Measurements from ENCODE around the gene GARIN1A.

The GARIN1A gene

DNA sequence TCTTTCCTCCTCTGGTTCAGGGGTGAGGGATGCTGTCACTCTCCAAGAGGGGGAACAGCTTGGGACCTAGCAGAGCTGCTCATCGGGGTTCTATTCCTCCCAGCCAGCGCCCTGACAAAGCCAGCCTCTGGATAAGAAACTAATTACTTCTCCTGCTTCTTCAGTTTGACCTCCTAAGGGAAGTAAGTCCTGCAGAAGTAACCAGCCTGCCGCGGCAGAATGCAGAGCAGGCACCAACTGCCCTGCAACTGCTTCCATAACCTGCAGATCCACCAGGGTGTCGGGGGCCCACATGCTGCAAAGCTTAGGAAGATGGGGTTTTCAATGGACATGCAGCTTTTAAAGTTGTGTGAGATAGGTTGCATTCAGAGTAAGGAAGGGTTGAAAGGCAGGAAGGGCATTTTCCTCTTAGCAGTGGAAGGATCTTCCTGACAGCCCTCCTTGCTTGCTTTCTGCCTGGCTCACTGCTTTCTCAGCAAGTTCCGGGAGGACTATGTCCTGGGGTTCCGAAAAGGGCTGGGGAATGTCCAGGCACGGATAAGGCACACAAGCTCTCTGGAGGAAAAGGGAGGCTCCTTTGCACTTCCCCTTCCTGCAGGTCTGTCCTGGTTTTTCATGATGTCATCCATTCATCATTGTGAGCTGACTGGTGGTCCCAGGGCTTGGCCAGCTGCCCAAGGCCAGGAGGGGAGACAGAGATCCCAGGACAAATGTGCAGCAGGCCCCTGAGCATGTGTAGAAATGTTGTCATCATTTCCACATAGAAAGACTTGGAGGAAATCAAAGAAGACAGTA, 42.8 kb downstream of the GARIN1A start:
- in situ Hi-C loops (cut with MboI; ENCODE audit: low sequenced_read_pairs) = no loop called here

GRCh38 chr7:128718967-128719642, 47.0 kb downstream of the GARIN1A start:
- in situ Hi-C loops (cut with MboI; ENCODE audit: low sequenced_read_pairs) = no loop called here

- in situ Hi-C loops (cut with MboI; ENCODE audit: low sequenced_read_pairs) = no loop called here
These were observed 49.3 kb downstream of the GARIN1A start for GRCh38 chr7:128721376-128721775.
